GM21423 (cell line): ENCODE results near the gene PLA2G15.

ENCODE experiments used
- ATAC-seq: cut with Tn5 transposase; IDR thresholded peaks from one replicate; pipeline ENCODE4 v1.9.1; 2021; ENCODE audit warnings: mild to moderate bottlenecking, moderate library complexity; ENCODE audit not compliant: unreplicated experiment

Gene PLA2G15

DNA sequence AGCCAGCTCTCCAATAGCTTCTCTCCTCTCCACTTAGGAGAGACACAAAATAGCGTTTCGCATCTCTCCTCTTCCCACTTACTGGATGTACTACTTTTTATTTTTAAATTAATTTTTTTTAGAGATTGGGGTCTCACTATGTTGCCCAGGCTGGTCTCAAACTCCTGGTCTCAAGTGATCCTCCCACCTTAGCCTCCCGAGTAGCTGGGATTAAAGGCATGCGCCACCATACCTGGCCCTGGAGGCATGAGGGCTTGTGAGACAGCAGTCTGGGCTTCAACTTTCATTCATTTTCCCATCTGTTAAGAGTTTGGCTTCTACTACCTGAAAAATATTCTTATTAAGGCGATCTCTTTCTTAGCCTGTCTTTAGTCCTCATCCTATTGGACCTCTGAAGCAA, 47.3 kb downstream of the PLA2G15 start:
- no peak for ATAC-seq

DNA sequence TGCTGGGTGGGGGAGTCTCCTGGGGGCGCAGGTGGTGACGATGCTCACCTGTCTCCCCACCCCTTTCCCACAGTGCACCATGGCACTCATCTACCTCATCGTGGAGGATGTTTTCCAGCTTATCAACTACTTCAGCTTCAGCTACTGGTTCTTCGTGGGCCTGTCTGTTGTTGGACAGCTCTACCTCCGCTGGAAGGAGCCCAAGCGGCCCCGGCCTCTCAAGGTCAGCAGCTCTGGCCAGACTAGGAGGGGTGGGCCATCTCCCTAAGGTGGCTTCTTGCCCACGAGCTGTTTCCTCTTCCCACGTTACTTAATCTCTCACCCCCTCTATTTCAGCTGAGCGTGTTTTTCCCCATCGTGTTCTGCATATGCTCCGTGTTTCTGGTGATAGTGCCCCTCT, 51.1 kb downstream of the PLA2G15 start:
- no peak for ATAC-seq

DNA sequence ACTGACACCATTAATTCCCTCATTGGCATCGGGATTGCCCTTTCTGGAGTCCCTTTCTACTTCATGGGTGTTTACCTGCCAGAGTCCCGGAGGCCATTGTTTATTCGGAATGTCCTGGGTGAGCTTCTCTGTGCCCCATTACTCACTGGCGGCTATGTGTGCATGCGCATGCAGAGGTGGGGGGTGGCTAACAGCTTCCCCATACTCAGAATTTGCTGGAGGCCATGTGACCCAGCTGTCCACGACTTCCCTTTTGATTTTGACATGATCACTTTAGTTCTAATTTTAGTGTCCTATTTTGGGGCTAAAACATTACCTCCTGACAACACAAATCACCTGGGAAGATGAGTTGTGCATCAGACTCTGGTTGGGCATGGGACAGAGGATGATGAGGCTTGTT, 51.5 kb downstream of the PLA2G15 start:
- no peak for ATAC-seq

DNA sequence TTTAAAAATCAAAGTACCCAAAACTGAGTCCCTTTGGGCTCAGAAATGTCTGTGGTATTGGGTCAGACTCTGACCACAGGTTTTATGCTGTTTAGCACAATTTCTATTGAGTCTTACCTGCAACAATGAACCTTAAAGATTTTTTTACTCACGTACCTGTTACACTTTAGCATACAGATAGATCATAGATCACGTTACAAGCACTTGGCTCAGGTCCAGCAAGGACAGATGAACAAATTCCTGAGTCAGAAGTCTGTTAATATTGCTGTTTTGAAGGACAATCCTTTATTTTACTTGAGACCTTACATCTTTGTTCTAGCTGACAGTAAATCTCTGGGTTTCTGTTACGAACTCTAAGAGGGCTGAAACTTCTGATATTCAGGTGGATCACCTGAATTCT, 52.7 kb downstream of the PLA2G15 start:
- ATAC-seq = no peak

DNA sequence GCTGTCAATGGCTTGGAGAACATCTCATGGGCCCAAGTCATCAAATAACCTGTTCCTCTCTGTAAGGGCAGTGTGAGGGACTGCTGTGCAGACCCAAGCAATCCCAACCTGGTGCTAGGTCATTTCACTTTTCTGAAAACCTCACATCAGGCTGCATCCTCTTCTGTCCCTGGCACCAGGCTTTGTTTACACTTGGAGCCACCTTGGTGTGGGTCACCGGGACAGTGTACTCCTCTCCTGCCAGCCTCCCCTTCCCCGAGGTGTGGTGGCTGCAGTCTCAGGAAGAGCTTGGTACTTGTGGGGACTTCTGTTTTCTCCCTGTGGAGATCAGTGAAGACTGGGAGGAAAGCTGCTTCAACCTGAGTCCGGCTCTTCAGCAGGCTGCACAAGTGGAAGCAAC, 53.1 kb downstream of the PLA2G15 start:
- no peak for ATAC-seq

DNA sequence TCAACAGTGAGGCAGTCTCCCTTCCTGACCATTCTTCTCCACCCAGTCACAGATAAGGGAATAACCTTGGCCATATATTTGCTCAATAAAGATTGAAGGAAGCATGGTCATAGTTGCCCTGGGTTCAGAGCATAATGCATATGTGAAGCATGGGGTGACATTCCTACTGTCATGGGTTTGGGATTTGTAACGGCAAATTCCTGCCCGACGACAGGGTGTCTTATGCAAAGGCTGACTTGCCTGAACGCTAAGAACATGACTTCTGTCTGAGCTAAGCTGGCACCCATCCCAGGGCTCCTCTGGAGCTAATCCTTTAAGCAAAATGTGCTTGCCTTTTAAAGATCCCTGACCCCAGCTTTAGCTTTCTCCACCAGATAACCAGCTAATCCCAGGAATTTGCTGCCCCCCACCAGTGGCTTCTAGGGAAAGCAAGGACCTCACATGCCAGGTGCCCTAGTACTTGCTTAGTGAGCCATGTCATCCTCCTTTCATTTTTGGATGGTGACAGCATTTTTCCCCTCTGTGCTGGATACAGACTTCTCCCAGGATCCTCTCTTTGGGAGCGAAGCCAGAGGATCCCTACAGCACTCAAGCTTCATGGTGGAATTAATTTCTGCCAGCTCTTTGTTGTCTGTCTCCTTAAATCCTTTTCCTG, 53.9 kb downstream of the PLA2G15 start:
- ATAC-seq = no peak

DNA sequence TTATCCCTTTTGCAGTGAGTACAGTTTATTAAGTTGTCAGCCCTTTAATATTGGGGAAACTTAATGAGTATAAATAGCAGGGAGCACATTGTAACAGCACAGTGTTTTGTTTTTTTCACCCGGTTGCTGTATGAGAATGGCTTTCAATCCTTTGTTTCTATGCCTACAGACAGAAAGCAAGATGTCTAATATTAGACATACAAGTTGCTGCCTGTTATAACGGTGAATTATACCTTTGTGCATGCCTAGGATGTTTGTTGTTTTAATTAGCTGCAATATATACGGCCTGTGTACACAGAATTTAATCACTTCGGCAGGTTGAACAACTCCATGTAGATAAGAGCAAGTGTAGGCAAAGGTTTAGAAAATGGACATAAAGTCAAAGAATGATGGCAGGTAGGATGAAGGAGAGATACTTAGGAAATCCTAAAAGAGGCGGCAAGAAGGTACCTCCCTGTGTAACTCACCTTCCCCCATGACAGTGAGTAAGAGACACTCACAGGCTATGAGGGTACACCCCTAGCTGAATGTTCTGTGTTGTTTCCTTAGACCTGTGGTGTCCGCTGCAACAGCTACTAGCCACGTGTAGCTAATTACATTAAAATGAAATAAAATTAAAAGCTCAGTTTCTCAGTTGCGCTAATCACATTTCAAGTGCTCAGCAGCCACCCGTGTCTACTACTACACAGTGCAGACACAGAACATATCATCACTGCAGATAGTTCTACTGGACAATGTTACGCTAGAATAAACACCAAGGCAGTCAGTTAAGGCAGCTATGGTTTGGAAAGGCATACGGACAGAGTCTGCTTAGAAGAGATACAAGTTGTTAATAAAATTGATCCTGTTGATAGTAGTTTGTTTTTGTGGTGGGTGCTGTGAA, 54.6 kb downstream of the PLA2G15 start:
- ATAC-seq = no peak

DNA sequence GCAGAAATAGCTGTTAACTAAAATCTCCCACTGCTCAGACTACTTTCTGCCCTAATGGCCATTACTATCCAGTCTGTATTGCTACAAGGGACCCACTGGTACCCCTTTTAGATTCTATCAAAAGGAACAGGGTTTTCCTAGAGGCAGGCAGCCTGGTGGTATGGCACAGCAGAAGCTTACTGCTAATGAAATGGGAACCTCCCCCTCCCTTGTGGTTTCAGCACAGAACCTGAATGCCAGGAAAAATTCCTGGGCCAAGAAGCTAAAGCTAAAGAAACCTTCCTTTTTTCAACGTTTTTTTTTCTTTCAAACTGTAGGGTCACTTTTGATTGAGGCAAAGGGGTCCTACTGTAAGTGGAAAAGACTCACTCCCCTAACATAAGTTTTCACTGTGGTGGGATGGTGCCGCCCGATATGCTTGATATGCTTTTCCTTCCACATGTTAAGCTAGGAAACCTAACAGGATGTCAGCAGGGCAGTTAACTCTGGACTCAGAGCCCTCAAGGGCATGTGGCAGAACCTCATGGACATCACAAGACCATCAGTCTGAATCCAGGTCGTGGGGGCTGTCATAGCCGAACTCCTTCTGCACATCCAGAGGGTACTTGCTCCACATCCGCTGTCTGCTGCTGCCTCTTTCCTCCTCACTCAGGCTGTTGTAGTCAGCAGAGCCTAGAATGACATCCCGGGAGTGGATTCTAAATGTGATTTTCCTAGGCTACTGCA, 55.7 kb downstream of the PLA2G15 start:
- ATAC-seq = no peak

DNA sequence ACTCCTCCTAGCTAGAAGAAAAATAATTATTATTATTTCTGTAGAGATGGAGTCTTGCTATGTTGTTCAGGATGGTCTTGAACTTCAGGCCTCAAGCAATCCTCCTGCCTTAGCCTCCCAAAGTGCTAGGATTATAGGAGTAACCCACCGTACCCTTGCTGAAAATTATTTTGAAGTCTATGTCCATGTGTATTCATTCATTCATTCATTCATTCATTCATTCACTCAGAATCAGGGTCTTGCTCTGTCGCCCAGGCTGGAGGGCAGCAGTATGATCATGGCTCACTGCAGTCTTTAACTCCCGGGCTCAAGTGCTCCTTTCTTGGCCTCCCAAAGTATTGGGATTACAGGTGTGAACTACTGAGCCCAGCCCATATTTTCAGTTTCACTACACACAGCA, 61.5 kb downstream of the PLA2G15 start:
- ATAC-seq = no peak

DNA sequence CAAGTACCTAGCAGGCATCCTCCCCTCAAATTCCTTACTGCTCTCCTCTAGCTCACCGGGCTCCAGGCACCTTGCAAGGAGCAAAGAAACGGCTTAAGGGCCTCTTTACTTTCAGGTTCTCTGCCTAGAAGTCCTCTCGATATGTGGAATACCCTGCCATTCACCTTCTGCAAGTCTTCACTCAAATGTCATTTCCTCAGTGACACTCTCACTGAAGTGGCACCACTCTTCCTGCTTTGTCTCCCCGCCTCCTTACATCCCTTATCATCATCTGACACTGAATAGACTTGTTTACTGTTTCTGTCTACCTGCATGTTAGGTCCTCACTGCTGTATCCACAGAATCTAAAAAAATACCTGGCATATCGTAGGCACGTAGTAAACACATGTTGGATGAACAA, 64.6 kb downstream of the PLA2G15 start:
- ATAC-seq = no peak

DNA sequence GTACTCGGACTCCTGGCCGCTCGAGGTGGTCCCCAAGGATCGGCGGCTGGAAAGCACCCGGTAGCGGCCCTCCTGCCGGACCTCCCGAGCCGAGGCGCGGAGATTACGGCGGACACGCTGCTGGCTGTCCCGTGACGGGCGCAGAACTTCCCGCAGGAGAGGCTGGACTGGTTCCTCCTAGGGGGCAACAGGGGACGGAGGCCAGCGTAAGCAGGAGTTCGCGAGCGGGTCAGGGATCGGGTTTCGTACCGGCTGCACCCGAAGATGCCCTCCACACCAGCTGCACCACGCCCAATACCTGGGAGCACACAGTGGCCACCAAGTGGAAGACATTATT, 65.2 kb downstream of the PLA2G15 start:
- no peak for ATAC-seq
